NCI-H2227 treated with DMSO at 0.1 percent for 48 hours (cell line): ENCODE results near the gene FAIM.
"Not testable (repeated sequence)": the region's sequence is repeated elsewhere in the genome, so short reads cannot be mapped to it uniquely, and the experiment has no call there.

Experiments used
- DNase-seq: peaks from one replicate; lab custom pipeline; 2025; lab: John Stamatoyannopoulos, UW

Gene FAIM

DNA sequence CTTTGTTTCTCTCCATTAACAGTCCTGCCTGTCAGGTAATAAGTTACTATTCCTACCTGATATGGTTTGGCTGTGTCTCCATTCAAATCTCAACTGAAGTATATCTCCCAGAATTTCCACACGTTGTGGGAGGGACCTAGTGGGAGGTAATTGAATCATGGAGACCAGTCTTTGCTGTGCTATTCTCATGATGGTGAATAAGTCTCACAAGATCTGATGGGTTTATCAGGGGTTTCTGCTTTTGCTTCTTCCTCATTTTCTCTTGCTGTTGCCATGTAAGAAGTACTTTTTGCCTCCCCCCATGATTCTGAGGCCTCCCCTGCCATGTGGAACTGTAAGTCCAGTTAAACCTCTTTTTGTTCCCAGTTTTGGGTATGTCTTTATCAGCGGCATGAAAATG lies 6.9 kb upstream of the FAIM start:
- DNase-seq = not testable (repeated sequence)

DNA sequence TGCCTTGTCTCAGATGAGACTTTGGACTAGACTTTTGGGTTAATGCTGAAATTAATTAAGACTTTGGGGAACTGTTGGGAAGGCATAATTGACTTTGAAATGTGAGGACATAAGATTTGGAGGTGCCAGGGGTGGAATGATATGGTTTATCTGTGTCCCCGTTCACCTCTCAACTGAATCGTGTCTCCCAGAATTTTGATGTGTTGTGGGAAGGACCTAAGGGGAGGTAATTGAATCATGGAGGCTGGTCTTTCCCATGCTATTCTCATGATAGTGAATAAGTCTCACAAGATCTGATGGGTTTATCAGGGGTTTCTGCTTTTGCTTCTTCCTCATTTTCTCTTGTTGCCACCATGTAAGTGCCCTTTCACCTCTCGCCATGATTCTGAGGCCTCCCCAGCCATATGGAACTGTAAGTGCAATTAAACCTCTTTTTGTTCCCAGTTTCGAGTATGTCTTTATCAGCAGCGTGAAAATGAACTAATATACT lies 4.4 kb upstream of the FAIM start:
- not testable (repeated sequence) for DNase-seq

DNA sequence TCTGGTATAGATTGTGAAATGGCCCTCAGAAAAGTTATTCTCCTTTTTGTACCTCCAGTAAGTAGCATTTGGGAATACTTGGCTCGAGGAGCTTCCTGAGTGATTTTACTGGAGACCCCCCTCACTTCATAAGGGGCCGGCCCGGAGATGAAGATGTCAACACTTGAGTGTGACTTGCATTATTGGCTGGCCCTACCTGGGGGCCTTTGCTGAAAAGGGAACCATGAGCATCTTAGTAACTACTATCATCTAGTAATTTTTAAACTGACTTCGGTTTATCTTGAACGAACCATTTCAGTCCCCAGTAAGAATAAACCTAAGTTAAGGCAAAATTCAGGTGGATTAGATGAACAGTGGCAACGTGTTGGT lies 1.3 kb downstream of the FAIM start:
- DNase-seq = no peak

- no peak for DNase-seq
Measured at GRCh38 chr3:138615462-138615861, 6.9 kb downstream of the FAIM start.

DNA sequence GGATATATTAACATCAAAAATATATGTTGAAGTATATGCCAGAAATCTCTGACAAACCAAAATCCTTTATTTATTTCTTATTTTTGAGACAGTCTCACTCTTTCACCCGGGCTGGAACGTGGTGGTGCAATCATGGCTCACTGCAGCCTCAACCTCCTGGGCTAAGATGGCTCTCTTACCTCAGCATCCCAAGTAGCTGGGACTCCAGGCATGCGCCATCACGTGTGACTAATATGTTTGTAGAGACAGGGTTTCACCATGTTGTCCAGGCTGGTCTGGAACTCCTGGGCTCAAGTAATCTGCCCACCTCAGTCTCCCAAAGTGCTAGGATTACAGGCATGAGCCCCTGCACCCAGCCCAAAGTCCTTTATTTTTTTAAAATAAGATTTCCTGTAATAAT lies 11.9 kb downstream of the FAIM start:
- DNase-seq = no peak

DNA sequence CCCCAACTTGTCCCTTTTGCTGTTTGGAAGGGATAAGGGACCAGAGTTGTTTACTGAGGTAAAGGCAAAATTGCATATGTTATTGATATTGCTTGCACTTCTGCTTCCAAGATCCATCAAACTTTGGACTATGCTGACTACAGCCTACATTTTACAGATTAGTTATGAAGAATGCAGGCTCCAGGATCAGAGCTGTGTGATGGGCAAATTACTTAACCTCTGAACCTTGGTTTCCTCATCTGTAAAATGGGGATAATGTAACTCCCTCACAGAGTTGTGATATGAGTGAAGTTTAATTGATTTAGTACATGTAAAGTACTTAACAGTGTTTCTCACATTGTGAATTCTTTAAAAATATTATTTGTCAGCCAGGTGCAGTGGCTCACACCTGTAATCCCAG lies 15.9 kb downstream of the FAIM start:
- no peak for DNase-seq

GRCh38 chr3:138625707-138626365 lies 17.3 kb downstream of the FAIM start:
- DNase-seq = no peak

- no peak for DNase-seq
Measured at GRCh38 chr3:138629526-138629925, 21.0 kb downstream of the FAIM start.

GRCh38 chr3:138638641-138639040 lies 30.1 kb downstream of the FAIM start:
- no peak for DNase-seq

GRCh38 chr3:138640537-138640936 lies 32.0 kb downstream of the FAIM start:
- DNase-seq = no peak

GRCh38 chr3:138642226-138642926 lies 33.8 kb downstream of the FAIM start:
- DNase-seq = no peak

DNA sequence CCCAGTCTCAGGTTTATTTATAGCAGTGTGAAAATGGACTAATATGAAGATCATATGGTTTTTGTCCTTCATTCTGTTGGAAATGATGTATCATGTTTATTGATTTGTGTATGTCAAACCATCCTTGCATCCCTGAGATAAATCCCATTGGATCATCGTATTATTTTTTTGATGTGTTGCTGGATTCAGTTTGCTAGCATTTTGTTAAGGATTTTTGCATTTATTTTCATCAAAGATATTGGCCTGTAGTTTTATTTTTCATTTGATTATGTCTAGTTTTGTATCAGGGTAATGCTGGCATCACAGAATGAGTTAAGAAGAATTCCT lies 34.3 kb downstream of the FAIM start:
- no peak for DNase-seq

DNA sequence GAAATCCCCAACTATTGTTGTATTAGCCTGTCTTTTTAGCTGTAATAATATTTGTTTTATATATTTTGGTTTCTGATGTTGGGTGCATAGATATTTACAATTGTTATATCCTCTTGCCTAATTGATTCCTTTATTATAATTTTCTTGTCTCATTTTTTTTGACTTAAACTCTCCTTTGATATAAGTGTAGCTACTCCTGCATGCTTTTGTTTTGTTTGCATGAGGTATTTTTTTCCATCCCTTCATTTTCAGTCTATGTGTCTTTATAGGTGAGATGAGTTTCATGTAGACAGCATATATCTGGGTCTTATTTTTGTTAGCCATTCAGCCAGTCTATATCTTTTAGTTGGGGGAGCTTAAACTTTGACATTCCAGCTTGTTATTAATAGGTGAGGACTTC lies 37.4 kb downstream of the FAIM start:
- no peak for DNase-seq

DNA sequence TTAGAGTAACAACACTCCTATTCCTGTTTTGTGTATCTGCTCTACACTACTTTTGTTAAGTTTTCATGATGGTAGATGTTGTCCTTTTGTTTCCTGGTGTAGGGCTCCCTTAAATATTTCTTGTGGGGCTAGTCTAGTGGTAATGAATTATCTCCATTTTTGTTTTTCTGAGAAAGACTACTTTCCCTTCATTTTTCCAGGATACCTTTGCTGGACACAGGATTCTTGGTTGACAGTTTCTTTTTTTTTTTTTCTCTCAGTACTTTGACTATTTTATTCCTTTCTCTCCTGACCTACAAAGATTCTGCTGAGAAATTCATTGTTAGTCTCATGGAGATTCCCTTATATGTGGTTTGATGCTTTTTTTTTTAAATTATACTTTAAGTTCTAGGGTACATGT lies 37.9 kb downstream of the FAIM start:
- DNase-seq = no peak

GRCh38 chr3:138649134-138649533 lies 40.6 kb downstream of the FAIM start:
- DNase-seq = no peak

DNA sequence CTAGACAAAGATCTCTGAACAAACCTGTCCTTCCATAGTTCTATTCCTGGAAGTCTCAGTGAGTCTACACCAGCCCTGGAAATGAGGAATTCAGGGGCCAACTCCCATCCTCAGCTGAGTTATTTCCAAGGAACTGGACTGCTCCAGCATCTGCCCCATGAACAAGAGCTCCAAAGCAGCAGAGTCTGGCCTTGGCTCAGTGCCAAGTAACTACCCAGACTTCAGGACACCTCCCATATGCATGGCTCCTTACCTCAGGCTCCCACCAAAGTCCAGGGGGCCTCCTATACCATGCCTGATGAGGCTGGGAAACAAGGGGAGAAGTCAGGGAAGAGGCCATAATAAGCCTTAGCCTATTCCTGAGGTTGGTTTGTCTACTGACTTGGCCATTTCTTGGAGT lies 45.0 kb downstream of the FAIM start:
- DNase-seq = no peak

DNA sequence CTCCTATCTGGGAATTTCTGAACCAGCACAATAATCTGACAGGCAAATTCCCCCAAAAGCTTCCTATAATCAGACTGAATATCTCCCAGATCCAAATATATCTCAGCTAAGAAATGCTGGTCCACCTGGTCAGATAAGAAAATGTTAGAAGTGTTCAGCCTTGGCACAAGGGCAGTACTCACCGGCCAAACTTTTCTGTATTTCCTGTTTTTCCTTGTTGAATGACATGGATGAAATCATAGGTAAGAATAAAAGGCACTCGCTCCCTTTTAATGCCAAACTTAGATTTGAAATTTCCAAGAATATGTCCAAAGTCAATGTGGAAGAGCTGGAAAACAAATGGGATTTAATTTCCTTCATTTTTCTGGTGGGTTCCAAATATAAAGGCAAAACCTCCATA lies 48.9 kb downstream of the FAIM start:
- no peak for DNase-seq

DNA sequence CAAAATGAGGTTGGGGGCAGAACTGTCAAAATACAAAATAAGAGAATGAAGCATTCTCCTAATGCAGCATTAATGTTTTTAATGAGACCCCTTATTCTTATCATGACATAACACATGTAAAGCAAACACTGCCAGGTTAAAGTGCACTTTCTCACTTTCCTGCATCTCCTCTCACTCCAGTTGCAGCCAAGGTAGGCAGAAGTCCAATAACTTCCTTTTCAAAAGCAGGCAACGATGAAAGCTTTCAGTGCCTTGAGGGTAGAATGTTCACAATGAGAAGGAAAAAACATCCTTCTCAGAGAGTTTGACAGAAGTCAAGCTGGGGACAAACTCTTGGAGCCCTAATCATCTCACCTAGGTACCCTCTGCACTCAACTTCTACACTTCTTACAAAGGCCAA lies 59.5 kb downstream of the FAIM start:
- no peak for DNase-seq

- no peak for DNase-seq
Measured at GRCh38 chr3:138670407-138670806, 61.8 kb downstream of the FAIM start.

GRCh38 chr3:138673641-138674530 lies 65.3 kb downstream of the FAIM start:
- DNase-seq = peak; percentile 90

GRCh38 chr3:138675393-138675792 lies 66.8 kb downstream of the FAIM start:
- no peak for DNase-seq

DNA sequence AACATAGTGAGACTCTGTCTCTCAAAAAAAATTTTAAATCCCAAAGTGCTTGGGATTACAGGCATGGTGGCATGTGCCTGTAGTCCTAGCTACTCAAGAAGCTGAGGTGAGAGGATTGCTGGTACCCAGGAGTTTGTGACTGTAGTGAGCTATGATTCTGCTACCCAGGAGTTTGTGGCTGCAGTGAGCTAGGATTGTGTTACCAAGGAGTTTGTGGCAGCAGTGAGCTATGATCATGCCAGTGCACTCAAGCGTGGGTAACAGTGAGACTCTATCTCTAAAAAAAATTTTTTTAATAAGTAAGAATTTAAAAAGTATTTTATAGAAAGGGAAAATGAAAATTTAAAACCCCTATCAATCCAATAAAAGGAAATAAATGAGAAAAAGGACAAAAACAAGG lies 69.5 kb downstream of the FAIM start:
- no peak for DNase-seq

DNA sequence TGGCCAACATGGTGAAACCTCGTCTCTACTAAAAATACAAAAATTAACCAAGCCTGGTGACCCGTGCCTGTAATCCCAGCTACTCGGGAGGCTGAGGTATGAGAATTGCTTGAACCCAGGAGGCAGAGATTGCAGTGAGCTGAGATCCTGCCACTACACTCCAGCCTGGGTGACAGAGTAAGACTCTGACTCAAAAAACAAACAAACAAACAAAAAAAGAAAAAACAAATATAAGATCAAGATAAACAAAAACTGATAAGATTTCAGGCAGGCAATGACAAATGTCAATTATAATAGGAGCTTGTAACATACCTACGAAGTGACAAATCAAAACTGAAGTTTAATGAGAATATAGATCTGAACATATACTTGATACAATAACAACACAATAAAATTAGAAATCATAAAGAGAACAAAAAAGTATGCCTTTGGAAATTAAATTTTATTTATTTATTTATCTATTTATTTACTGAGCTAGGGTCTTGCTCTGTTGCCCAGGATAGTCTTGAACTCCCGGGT lies 70.4 kb downstream of the FAIM start:
- DNase-seq = no peak
